Activated CD4-positive, alpha-beta T cell treated with anti-CD3 and anti-CD28 coated beads, Interleukin-2, amount 50 U/mL, for 24 hours (primary cell): ENCODE results near the gene ABCA4.
"Not testable (repeated sequence)": the region's sequence is repeated elsewhere in the genome, so short reads cannot be mapped to it uniquely, and the experiment has no call there.

Source experiments
- DNase-seq, 2 donors: peaks; one replicate each; pipeline ENCODE4 v3.0.0-alpha.2; 2020; ENCODE audit warnings: low read depth in 1 of 2, low spot score in 1 of 2

ABCA4 gene

GRCh38 chr1:94011129-94011528 is 109.8 kb downstream of the ABCA4 start:
- no peak for DNase-seq

DNA sequence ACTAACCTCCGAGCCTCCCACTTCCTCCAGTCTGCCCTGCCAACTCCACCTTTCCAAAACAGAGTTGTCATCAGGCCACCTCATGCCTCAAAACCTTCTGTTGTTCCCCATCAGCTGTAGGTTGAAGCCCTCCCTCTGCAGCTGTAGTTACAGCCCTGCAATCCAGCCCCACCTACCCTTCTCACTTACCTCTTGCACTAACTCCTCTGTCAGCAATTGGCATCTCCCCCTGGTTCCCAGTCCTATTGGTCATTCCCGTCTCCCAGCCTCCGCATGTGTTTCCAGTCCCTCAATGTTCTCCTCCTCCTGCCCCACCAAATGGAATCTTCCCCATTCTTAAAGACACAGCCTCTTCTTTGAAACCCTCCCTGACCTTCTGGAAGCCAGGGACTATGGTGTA is 111.6 kb downstream of the ABCA4 start:
- DNase-seq: no peak

DNA sequence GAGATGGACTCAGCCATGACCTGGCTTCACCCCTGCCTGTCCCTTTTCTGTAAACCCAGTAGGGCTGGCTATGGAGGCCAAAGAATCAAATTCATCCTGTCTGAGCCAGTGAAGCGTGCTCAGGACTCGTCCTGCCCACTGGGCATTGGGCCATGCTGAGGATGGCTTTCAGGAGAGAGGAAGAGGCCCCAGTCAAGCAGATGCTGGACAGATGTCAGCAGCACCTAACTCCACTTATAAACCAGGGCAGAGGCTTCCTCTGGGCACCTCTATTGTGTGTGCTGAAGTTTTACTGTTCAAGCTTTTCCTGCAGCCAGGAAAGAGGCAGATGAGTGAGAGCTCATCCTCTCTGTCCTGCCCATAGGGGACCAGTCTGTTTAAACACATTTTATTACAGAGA is 114.3 kb downstream of the ABCA4 start:
- DNase-seq: no peak

GRCh38 chr1:94004924-94005323 is 116.0 kb downstream of the ABCA4 start:
- DNase-seq: no peak

DNA sequence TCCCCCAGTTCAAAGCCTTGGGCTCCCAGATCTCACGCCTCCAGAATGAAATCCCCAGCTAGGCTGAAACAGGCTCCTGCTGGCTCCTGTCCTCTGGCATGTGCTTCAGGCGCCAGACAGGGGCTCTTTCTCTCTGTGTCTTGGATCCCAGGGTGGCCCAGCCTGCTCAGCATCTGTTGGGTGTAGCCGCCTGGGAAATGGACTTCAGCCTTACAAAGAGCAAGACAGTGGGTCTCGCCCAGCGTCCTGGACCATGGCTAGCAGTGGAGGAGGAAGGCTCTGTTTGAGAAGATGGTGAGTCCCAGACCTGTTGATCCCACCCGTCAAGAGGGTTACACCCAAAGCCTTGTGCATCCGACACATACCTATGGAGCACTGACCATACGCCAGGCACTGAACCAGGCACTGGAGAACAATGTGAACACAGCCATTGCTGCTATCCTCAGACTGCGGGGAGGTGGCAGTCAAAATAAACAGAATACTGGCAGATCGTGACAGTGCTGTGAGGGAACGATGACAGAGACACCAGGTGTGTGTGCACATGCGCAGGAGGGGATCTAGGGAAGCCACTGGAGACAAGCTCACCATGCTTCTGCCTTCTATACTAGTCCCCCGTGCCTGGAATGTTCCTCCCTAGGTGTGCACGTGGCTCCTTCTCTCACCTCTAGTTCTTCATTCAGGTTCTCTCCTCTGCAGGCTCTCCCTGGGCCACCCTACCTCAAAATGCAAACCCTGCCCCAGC is 118.7 kb downstream of the ABCA4 start:
- no peak for DNase-seq

GRCh38 chr1:94001397-94002045 is 119.4 kb downstream of the ABCA4 start:
- no peak for DNase-seq

GRCh38 chr1:94000510-94001282 is 120.3 kb downstream of the ABCA4 start:
- DNase-seq: no peak

DNA sequence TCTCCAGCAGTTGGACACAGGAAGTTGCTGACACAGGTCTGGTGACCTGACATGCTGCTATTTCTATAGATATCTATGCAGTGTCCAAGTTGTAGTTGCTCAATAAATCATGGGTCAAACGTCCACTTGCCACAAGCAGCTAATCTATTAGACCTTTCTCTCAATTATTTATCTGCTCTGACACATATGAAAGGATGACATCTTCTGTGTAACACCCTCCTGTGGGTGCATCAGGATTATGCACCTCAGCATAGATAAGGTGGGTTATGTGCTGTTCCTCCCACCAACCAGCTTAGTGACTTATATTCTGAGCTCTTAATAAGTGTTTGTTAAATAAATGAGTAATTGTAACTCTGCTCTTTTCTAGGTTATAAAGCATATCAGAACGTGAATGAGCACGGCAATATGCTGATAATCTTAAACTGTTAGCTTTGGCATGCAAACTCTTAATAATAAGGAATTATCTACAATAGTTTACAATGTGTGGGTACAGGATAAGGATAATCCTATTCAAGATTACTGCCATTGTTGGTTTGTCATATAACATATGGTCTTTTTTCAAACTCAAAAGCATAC is 121.0 kb downstream of the ABCA4 start:
- DNase-seq: no peak

- not testable (repeated sequence) for DNase-seq
Measured at GRCh38 chr1:93998532-93998931, 122.4 kb downstream of the ABCA4 start.

DNA sequence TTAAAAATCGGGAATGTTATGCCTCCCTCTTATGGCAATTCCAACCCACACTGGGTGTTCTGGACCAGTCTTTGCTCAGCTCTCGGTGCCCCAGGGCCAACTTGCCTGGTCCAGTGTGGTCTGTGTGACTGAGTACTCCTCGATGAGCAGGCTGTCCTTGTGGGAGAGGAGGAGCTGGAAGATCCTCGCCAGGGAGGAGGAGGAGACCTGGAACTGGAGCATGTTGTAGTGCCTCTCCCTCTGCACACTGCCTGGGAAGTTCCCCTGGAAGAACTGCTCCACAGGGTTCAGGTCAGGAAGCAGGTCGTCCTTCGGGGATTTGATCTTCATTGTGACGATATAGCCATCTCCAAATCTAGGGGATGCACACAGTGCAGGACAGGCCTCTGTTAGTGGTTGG is 123.2 kb downstream of the ABCA4 start:
- DNase-seq: no peak

GRCh38 chr1:93995837-93996536 is 125.0 kb downstream of the ABCA4 start:
- DNase-seq: no peak

DNA sequence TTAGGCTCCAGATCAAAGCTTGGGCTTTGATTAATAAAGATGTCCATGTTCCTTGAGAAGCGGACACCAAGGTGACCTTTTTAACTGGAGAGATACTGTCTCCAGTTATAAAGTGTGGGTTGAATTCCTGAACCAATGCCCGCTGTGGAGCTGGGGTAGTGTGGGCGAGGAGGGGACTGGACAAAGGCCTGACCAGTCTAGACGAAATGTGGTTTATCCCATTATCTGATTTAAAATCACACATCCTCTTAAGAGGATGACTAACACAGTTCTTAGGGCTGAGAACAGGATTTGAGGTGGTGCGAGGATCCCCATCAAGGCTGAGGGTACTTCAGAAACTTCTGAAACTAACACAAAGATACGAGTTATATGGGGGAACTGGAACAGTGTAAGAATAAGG is 127.2 kb downstream of the ABCA4 start:
- no peak for DNase-seq

DNA sequence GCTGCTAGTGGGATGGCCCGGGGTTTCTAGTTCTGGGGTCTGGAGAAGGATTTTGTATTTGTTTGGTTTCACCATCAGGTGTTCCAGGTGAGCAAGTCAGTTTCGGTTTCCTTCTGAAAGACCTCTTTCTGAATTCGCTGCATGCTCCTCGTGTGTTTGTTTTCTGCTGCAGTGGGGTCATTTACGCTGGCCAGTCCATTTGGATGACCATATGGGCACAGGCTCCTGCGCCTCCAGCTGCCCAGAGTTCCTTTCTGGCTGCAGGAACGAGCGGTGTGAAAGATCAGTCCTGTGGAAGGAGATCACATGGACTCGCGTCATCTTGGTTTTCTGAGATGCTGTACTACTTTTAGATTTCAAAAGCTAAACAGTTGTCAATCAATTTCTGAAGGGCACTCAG is 128.0 kb downstream of the ABCA4 start:
- DNase-seq: no peak

DNA sequence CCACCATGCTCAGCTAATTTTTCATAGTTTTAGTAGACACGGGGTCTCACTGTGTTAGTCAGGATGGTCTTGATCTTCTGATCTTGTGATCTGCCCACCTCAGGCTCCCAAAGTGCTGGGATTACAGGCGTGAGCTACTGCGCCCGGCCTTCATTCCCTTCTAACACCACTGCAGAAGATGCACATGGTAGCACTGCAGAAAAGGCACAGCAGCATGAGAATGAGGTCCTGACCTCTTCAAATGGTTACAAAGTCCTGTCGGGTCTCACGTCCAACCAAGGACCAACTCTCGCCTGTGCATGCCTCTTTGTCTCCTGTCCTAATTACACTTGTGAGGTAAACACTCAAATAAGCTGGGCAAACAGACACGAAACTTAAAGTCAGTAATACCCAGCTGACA is 128.8 kb downstream of the ABCA4 start:
- DNase-seq: no peak

GRCh38 chr1:93991271-93991670 is 129.7 kb downstream of the ABCA4 start:
- DNase-seq: no peak

DNA sequence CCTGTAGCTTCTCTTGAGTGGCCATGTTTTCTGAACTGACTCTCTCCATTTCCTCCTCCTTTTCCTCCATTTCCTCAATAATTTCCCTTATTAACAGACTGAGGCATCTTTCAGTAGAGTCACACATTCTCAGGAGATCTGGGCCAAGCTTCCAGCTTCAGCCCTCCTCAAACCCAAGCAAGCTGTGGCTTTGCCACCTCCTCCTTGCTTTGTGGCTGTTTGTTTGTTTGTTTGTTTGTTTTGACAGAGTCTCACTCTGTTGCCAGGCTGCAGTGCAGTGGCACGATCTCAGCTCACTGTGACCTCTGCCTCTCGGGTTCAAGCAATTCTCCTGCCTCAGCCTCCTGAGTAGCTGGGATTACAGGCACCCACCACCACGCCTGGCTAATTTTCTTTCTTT is 130.5 kb downstream of the ABCA4 start:
- not testable (repeated sequence) for DNase-seq

DNA sequence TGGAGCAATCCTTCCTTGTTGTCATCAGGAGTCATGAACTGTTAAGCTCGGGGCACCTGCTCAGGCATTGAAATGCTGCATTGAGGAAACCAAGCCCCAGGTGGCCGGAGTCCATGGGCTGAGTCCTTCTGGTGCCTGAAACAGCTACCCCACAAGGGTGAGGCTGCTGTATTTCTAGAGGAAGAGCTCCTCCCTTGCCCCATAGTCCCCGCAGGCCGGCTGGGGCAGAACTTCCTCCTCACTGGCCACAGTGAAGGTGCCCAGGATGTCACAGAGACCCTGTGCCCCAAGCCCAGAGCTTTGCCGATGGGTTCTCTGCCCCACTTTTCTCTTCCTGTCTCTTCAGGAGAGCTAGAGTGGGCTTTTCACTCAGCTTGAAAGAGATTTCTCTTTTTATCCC is 130.9 kb downstream of the ABCA4 start:
- no peak for DNase-seq

GRCh38 chr1:93989601-93990000 is 131.3 kb downstream of the ABCA4 start:
- DNase-seq: no peak

GRCh38 chr1:93988634-93989350 is 132.2 kb downstream of the ABCA4 start:
- no peak for DNase-seq

GRCh38 chr1:93981274-93981667 is 139.7 kb downstream of the ABCA4 start:
- no peak for DNase-seq
